ENCODE measurements around the gene RAB3A. TPM values are rescaled to one million over a fixed set of nuclear protein-coding genes. Genes with fewer than 3 reads are reported as not detected.

The RAB3A gene
- total RNA-seq, 1 experiment from 2014 or later: 0.68 TPM

GRCh38 chr19:18167975-18168645, 35.7 kb downstream of the RAB3A start:
- ChIA-PET CTCF (interaction anchor here (0.6 to 1.9 kb wide), 14 partner anchors 8 to 1901 kb away, joined by 3 to 6 read pairs (median 4); no protein-coding TSS in a partner anchor), POLR2A (interaction anchor here (0.5 to 1.9 kb wide), 4 partner anchors 10 to 83 kb away, joined by 3 to 7 read pairs (median 4); partner anchors contain the start of genes PIK3R2 and RAB3A)
- Mint-ChIP-seq H3K27me3 (ENCODE audit: insufficient read depth, unreplicated experiment) (no peaks in the 10 kb centered on the region), H3K4me1 (ENCODE audit: insufficient read depth, unreplicated experiment) (peaks cover under 1% of the 10 kb centered on the region), H3K4me3 (ENCODE audit: unreplicated experiment) (no peak overlapping the region), H3K9me3 (ENCODE audit: unreplicated experiment) (no peaks in the 10 kb centered on the region), H3K27ac (ENCODE audit: low read depth, unreplicated experiment) (no peak overlapping the region), H3K36me3 (ENCODE audit: insufficient read depth, unreplicated experiment) (peaks cover 84% of the 10 kb centered on the region)
- TF ChIP-seq CTCF (IDR thresholded peaks at IDR 0.05; ENCODE audit: unreplicated experiment): peak; percentile 76
- peak; percentile 51 for DNase-seq (ENCODE audit: unreplicated experiment)
- BruUV-seq (replicated peaks): no TSS peak
- intact Hi-C loops (cut with micrococcal nuclease): loop anchor here (1.0 kb wide), 1 partner anchor 55 kb away; no protein-coding TSS in a partner anchor

- no TSS peak for BruUV-seq (replicated peaks)
- intact Hi-C loops (cut with micrococcal nuclease): no loop called here
- Mint-ChIP-seq H3K27me3 (ENCODE audit: insufficient read depth, unreplicated experiment) (no peaks in the 10 kb centered on the region), H3K9me3 (ENCODE audit: unreplicated experiment) (no peaks in the 10 kb centered on the region), H3K27ac (ENCODE audit: low read depth, unreplicated experiment) (no peak overlapping the region), H3K36me3 (ENCODE audit: insufficient read depth, unreplicated experiment) (peaks cover 92% of the 10 kb centered on the region), H3K4me3 (ENCODE audit: unreplicated experiment) (no peak overlapping the region), H3K4me1 (ENCODE audit: insufficient read depth, unreplicated experiment) (no peaks in the 10 kb centered on the region)
- ChIA-PET CTCF (interaction anchor here (0.6 to 2.5 kb wide), 10 partner anchors 9 to 199 kb away, joined by 3 to 9 read pairs (median 4); no protein-coding TSS in a partner anchor), POLR2A (interaction anchor here (0.5 to 0.9 kb wide), 2 partner anchors 26 to 1140 kb away, joined by 3 read pairs; partner anchors contain the start of gene MPV17L2)
- TF ChIP-seq CTCF (IDR thresholded peaks at IDR 0.05; ENCODE audit: unreplicated experiment): no peak
- no peak for DNase-seq (ENCODE audit: unreplicated experiment)
Measured at GRCh38 chr19:18167011-18167410, 36.8 kb downstream of the RAB3A start.

GRCh38 chr19:18165794-18166544, 37.9 kb downstream of the RAB3A start:
- Mint-ChIP-seq H3K27me3 (ENCODE audit: insufficient read depth, unreplicated experiment) (no peaks in the 10 kb centered on the region), H3K9me3 (ENCODE audit: unreplicated experiment) (no peaks in the 10 kb centered on the region), H3K4me1 (ENCODE audit: insufficient read depth, unreplicated experiment) (no peaks in the 10 kb centered on the region), H3K36me3 (ENCODE audit: insufficient read depth, unreplicated experiment) (peaks cover 87% of the 10 kb centered on the region), H3K4me3 (ENCODE audit: unreplicated experiment) (no peak overlapping the region), H3K27ac (ENCODE audit: low read depth, unreplicated experiment) (no peak overlapping the region)
- no peak for DNase-seq (ENCODE audit: unreplicated experiment)
- BruUV-seq (replicated peaks): no TSS peak
- intact Hi-C loops (cut with micrococcal nuclease): no loop called here
- ChIA-PET CTCF (interaction anchor here (0.6 to 2.5 kb wide), 3 partner anchors 53 to 200 kb away, joined by 4 to 9 read pairs (median 6); no protein-coding TSS in a partner anchor), POLR2A (no interaction called here)
- no peak for TF ChIP-seq CTCF (IDR thresholded peaks at IDR 0.05; ENCODE audit: unreplicated experiment)

GRCh38 chr19:18164072-18164471, 39.8 kb downstream of the RAB3A start:
- ChIA-PET POLR2A (interaction anchor here (1.4 to 1.6 kb wide), 2 partner anchors 10 to 28 kb away, joined by 3 to 8 read pairs; partner anchors contain the start of gene MPV17L2), CTCF (interaction anchor here (0.6 to 1.5 kb wide), 6 partner anchors 10 to 165 kb away, joined by 3 to 6 read pairs (median 4); partner anchors contain the start of gene ARRDC2)
- H3K4me3 Mint-ChIP-seq (ENCODE audit: unreplicated experiment): no peak overlapping the region
- peaks cover 5% of the 10 kb centered on the region for H3K4me1 Mint-ChIP-seq (ENCODE audit: insufficient read depth, unreplicated experiment)
- no peak for TF ChIP-seq CTCF (IDR thresholded peaks at IDR 0.05; ENCODE audit: unreplicated experiment)
- no peak for DNase-seq (ENCODE audit: unreplicated experiment)
- H3K36me3 Mint-ChIP-seq (ENCODE audit: insufficient read depth, unreplicated experiment): peaks cover 77% of the 10 kb centered on the region
- no TSS peak for BruUV-seq (replicated peaks)
- no peak overlapping the region for H3K27ac Mint-ChIP-seq (ENCODE audit: low read depth, unreplicated experiment)
- intact Hi-C loops (cut with micrococcal nuclease): no loop called here
- no peaks in the 10 kb centered on the region for H3K27me3 Mint-ChIP-seq (ENCODE audit: insufficient read depth, unreplicated experiment)
- H3K9me3 Mint-ChIP-seq (ENCODE audit: unreplicated experiment): no peaks in the 10 kb centered on the region

Measured in MCF 10A (cell line).